GM12891 (cell line): ENCODE results near the gene UNC13B.

Experiments used
- POLR2A ChIP-seq: IDR thresholded peaks from 2 replicates; pipeline ENCODE4 v1.6.1; 2011; ENCODE audit warnings: low read depth, low read length, control low read depth
- SPI1 ChIP-seq: IDR thresholded peaks from 2 replicates; pipeline ENCODE4 v1.6.1; 2011; ENCODE audit warnings: low read depth, low read length, control low read depth
- TAF1 ChIP-seq: IDR thresholded peaks from 2 replicates; pipeline ENCODE4 v1.6.1; 2011; ENCODE audit warnings: low read depth, low read length, control low read depth

GRCh38 chr9:35227284-35227683, 65.5 kb downstream of the UNC13B start:
- TF ChIP-seq POLR2A = no peak
- no peak for TF ChIP-seq SPI1
- TF ChIP-seq TAF1 = no peak
